HuH-7.5 (cell line): Measurements from ENCODE around the gene SPHK2.

Experiments used
- DNase-seq: peaks from one replicate; pipeline ENCODE4 v3.0.0; 2011; ENCODE audit warnings: low spot score

Gene SPHK2

GRCh38 chr19:48606463-48607358 lies 12.6 kb upstream of the SPHK2 start, which contains the start of gene SPACA4:
Gene SPACA4 (plus strand): TSS chr19:48606742. CDS start chr19:48606979, 237 bp downstream.
- DNase-seq, result no peak

GRCh38 chr19:48607359-48607755 lies 11.9 kb upstream of the SPHK2 start:
- no peak for DNase-seq

- peak; percentile 79 for DNase-seq
Measured at GRCh38 chr19:48608798-48609263, 10.5 kb upstream of the SPHK2 start.

GRCh38 chr19:48609571-48610108 lies 9.7 kb upstream of the SPHK2 start:
- DNase-seq, result no peak

GRCh38 chr19:48611872-48612271 lies 7.4 kb upstream of the SPHK2 start:
- DNase-seq, result no peak

GRCh38 chr19:48613024-48613851 lies 6.1 kb upstream of the SPHK2 start:
- DNase-seq, result no peak

- DNase-seq, result no peak
Measured at GRCh38 chr19:48613852-48614435, 5.4 kb upstream of the SPHK2 start.

GRCh38 chr19:48614436-48615230 lies 4.7 kb upstream of the SPHK2 start, which contains the start of gene FAM83E:
Gene FAM83E (minus strand): TSS chr19:48615076. CDS start chr19:48613372, 1,704 bp downstream.
- peak; percentile 72 for DNase-seq

- DNase-seq, result no peak
Measured at GRCh38 chr19:48615231-48616040, 3.9 kb upstream of the SPHK2 start.

- no peak for DNase-seq
Measured at GRCh38 chr19:48616041-48616436, 3.3 kb upstream of the SPHK2 start.

GRCh38 chr19:48616491-48617056 lies 2.7 kb upstream of the SPHK2 start:
- DNase-seq, result no peak

- no peak for DNase-seq
Measured at GRCh38 chr19:48617146-48617937, 2.0 kb upstream of the SPHK2 start.

GRCh38 chr19:48618278-48618915 lies 909 bp upstream of the SPHK2 start:
- DNase-seq, result no peak

GRCh38 chr19:48619692-48620585 lies 633 bp downstream of the SPHK2 start:
- DNase-seq, result no peak

- DNase-seq, result no peak
Measured at GRCh38 chr19:48623556-48624066, 4.3 kb downstream of the SPHK2 start.

GRCh38 chr19:48624067-48624594 lies 4.8 kb downstream of the SPHK2 start:
- DNase-seq, result no peak
